PFSK-1 (cell line): Measurements from ENCODE around the gene ZNF140.

Experiments
- FOXP2 ChIP-seq: optimal IDR thresholded peaks from 2 replicates; pipeline ENCODE3; 2011; ENCODE audit warnings: borderline replicate concordance, control low read depth, inconsistent platforms; ENCODE audit not compliant: insufficient read depth; ENCODE audit errors: extremely low read length, extremely low read depth
- POLR2AphosphoS5 ChIP-seq: IDR thresholded peaks from 2 replicates; pipeline ENCODE4 v1.6.1; 2012; ENCODE audit warnings: low read depth, mild to moderate bottlenecking, control low read depth, low read length, moderate library complexity
- SIN3A ChIP-seq: IDR thresholded peaks from 2 replicates; pipeline ENCODE4 v1.6.1; 2012; ENCODE audit warnings: mild to moderate bottlenecking, low read length, moderate library complexity, borderline replicate concordance; ENCODE audit not compliant: insufficient read depth
- TAF1 ChIP-seq: IDR thresholded peaks from 2 replicates; pipeline ENCODE4 v1.6.1; 2012; ENCODE audit warnings: low read length, control low read depth, borderline replicate concordance; ENCODE audit not compliant: insufficient read depth
- TF ChIP-seq, protein P1 (sequence below), 2 experiments: IDR thresholded peaks; 2 replicates each; pipeline versions ENCODE4 v1.6.1 to v1.8.0; 2011 to 2012; ENCODE audit warnings: low read depth in 2 of 2, low read length in 2 of 2, control low read depth in 1 of 2, inconsistent platforms in 1 of 2, mild to moderate bottlenecking in 1 of 2, moderate library complexity in 1 of 2; ENCODE audit not compliant: insufficient read depth in 1 of 2

- TF ChIP-seq POLR2AphosphoS5 (no peak), TAF1 (no peak), FOXP2 (no peak), SIN3A (no peak)
- TF ChIP-seq, protein P1, sequence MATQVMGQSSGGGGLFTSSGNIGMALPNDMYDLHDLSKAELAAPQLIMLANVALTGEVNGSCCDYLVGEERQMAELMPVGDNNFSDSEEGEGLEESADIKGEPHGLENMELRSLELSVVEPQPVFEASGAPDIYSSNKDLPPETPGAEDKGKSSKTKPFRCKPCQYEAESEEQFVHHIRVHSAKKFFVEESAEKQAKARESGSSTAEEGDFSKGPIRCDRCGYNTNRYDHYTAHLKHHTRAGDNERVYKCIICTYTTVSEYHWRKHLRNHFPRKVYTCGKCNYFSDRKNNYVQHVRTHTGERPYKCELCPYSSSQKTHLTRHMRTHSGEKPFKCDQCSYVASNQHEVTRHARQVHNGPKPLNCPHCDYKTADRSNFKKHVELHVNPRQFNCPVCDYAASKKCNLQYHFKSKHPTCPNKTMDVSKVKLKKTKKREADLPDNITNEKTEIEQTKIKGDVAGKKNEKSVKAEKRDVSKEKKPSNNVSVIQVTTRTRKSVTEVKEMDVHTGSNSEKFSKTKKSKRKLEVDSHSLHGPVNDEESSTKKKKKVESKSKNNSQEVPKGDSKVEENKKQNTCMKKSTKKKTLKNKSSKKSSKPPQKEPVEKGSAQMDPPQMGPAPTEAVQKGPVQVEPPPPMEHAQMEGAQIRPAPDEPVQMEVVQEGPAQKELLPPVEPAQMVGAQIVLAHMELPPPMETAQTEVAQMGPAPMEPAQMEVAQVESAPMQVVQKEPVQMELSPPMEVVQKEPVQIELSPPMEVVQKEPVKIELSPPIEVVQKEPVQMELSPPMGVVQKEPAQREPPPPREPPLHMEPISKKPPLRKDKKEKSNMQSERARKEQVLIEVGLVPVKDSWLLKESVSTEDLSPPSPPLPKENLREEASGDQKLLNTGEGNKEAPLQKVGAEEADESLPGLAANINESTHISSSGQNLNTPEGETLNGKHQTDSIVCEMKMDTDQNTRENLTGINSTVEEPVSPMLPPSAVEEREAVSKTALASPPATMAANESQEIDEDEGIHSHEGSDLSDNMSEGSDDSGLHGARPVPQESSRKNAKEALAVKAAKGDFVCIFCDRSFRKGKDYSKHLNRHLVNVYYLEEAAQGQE (IDR thresholded peaks at IDR 0.05; ENCODE audit: insufficient read depth in 1 of 2, low read depth in 2 of 2, low read length in 2 of 2), result no peak
Observed at GRCh38 chr12:133108150-133108549, 27.4 kb downstream of the ZNF140 start.
